GM12878 (cell line): ENCODE results near the gene ZNF276. TPM values are rescaled to one million over a fixed set of nuclear protein-coding genes. Genes with fewer than 3 reads are reported as not detected.

Experiments
- ATAC-seq: fragments of 200-7000 bp; cut with Tn5 transposase; 3 replicates; pipeline ENCODE4 v1.9.1; 2020; ENCODE audit warnings: mild to moderate bottlenecking, moderate library complexity
- BruUV-seq: library from RNA; stranded (reverse); fragments of 400-500 nt; replicated peaks from 2 replicates; lab custom pipeline; 2021; lab: Mats Ljungman, UMichigan
- CTCF ChIA-PET: fragments of 300-600 bp; sonication (Branson Sonifier 250); formaldehyde crosslinking; extraction: SDS; loops from one replicate; lab custom pipeline; 2021; ENCODE audit warnings: inconsistent platforms; lab: Yijun Ruan, JAX
- POLR2A ChIA-PET: fragments of 350-600 bp; formaldehyde crosslinking; extraction: SDS; loops from one replicate; lab custom pipeline; 2021; ENCODE audit warnings: inconsistent platforms; lab: Charles Lee
- RAD21 ChIA-PET: fragments of 300-600 bp; sonication (Branson Sonifier 250); formaldehyde crosslinking; loops from one replicate; lab custom pipeline; 2023; ENCODE audit warnings: antibody characterized with exemption; ENCODE audit not compliant: unreplicated experiment; lab: Charles Lee
- SMC1A ChIA-PET: fragments of 300-600 bp; sonication (Branson Sonifier 250); formaldehyde crosslinking; loops from one replicate; lab custom pipeline; 2023; ENCODE audit not compliant: unreplicated experiment, uncharacterized antibody; lab: Charles Lee
- DNase-seq: peaks from one replicate; pipeline ENCODE4 v3.0.0-alpha.2; 2011; ENCODE audit warnings: low read depth, low spot score
- FAIRE-seq: peaks from 3 replicates; lab custom pipeline; 2011; peaks lifted over from hg19 to GRCh38; lab: Jason Lieb, UNC
- H2AFZ ChIP-seq: 2 replicates; pipeline ENCODE4 v1.6.0; 2011; ENCODE audit warnings: low read depth, low read length, control low read depth; ENCODE audit not compliant: control insufficient read depth
- H3K27ac ChIP-seq: 2 replicates; pipeline ENCODE4 v1.5.1; 2011; ENCODE audit warnings: control low read depth; ENCODE audit not compliant: control insufficient read depth, insufficient read depth
- H3K27me3 ChIP-seq, 2 experiments: replicated peaks in 1 of 2; 2 replicates each; pipeline versions ENCODE4 v1.6.0 to v1.6.1; 2011; ENCODE audit warnings: low read length in 1 of 2; ENCODE audit not compliant: control insufficient read depth in 2 of 2, insufficient read depth in 2 of 2
- H3K36me3 ChIP-seq, 2 experiments: 2 replicates each; pipeline ENCODE4 v1.5.1; 2011; ENCODE audit warnings: low read length in 1 of 2; ENCODE audit not compliant: control insufficient read depth in 2 of 2, insufficient read depth in 2 of 2
- H3K4me1 ChIP-seq: 2 replicates; pipeline ENCODE4 v1.6.1; 2011; ENCODE audit warnings: mild to moderate bottlenecking, low read length, moderate library complexity, mixed read lengths; ENCODE audit not compliant: control insufficient read depth, insufficient read depth
- H3K4me2 ChIP-seq: 2 replicates; pipeline ENCODE4 v1.6.0; 2011; ENCODE audit warnings: control low read depth; ENCODE audit not compliant: control insufficient read depth, insufficient read depth
- H3K4me3 ChIP-seq: fragments of 200-600 bp; sonication (generic); 2 replicates; pipeline ENCODE4 v1.5.1; 2016
- H3K79me2 ChIP-seq: 2 replicates; pipeline ENCODE4 v1.6.0; 2011; ENCODE audit warnings: low read length; ENCODE audit not compliant: control insufficient read depth, insufficient read depth
- H3K9ac ChIP-seq: 2 replicates; pipeline ENCODE4 v1.8.0; 2011; ENCODE audit warnings: low read length, control low read depth, mixed read lengths; ENCODE audit not compliant: control insufficient read depth, insufficient read depth
- H3K9me3 ChIP-seq: replicated peaks from 3 replicates; pipeline ENCODE4 v1.5.1; 2011; ENCODE audit warnings: mild to moderate bottlenecking, low read length; ENCODE audit not compliant: control insufficient read depth, insufficient read depth
- H4K20me1 ChIP-seq: 2 replicates; pipeline ENCODE4 v1.6.0; 2011; ENCODE audit not compliant: control insufficient read depth, insufficient read depth
- CBX3 ChIP-seq: fragments of 200-600 bp; sonication (generic); IDR thresholded peaks from 2 replicates; pipeline ENCODE4 v1.6.1; 2016; ENCODE audit warnings: low read depth, borderline replicate concordance
- CHD2 ChIP-seq: IDR thresholded peaks from 2 replicates; pipeline ENCODE4 v1.6.1; 2011; ENCODE audit warnings: low read depth, low read length, improper control_type of control experiment, borderline replicate concordance
- CHD4 ChIP-seq: fragments of 200-600 bp; sonication (generic); IDR thresholded peaks from 2 replicates; pipeline ENCODE4 v1.6.1; 2016; ENCODE audit warnings: mild to moderate bottlenecking
- CREB1 ChIP-seq: IDR thresholded peaks from 2 replicates; pipeline ENCODE4 v1.6.1; 2012; ENCODE audit warnings: low read depth, mild to moderate bottlenecking, inconsistent platforms
- DPF2 ChIP-seq: fragments of 450-650 bp; IDR thresholded peaks from 2 replicates; pipeline ENCODE4 v1.6.1; 2017; ENCODE audit warnings: mild to moderate bottlenecking
- ESRRA ChIP-seq: IDR thresholded peaks from 2 replicates; pipeline ENCODE4 v1.6.1; 2012; ENCODE audit warnings: mild to moderate bottlenecking, low read length, improper control_type of control experiment
- FOS ChIP-seq: IDR thresholded peaks from 3 replicates; pipeline ENCODE4 v1.6.1; 2011; ENCODE audit warnings: borderline replicate concordance; ENCODE audit not compliant: insufficient read length; ENCODE audit errors: extremely low read depth
- GATAD2B ChIP-seq: fragments of 450-650 bp; conservative IDR thresholded peaks from 2 replicates; pipeline ENCODE4 v1.6.1; 2017; ENCODE audit warnings: low read depth, mild to moderate bottlenecking, moderate library complexity
- KLF5 ChIP-seq: fragments of 450-650 bp; IDR thresholded peaks from 2 replicates; pipeline ENCODE4 v1.6.1; 2014; ENCODE audit warnings: mild to moderate bottlenecking; ENCODE audit not compliant: partially characterized antibody
- MXI1 ChIP-seq: fragments of 150-350 bp; IDR thresholded peaks from 2 replicates; pipeline ENCODE4 v1.6.1; 2011; ENCODE audit warnings: low read depth, mild to moderate bottlenecking, inconsistent platforms, low read length, improper control_type of control experiment
- NKRF ChIP-seq: fragments of 450-650 bp; conservative IDR thresholded peaks from 2 replicates; pipeline ENCODE4 v1.6.1; 2017; ENCODE audit warnings: mild to moderate bottlenecking, moderate library complexity
- POLR2A ChIP-seq: IDR thresholded peaks from 2 replicates; pipeline ENCODE4 v1.6.1; 2011; ENCODE audit warnings: low read depth, mild to moderate bottlenecking, low read length
- PRDM15 ChIP-seq: fragments of 450-650 bp; formaldehyde crosslinking; IDR thresholded peaks from 2 replicates; pipeline ENCODE4 v1.4.0; 2020; ENCODE audit warnings: mild to moderate bottlenecking, moderate library complexity
- RB1 ChIP-seq: fragments of 450-650 bp; formaldehyde crosslinking; IDR thresholded peaks from 2 replicates; pipeline ENCODE4 v1.6.1; 2017; ENCODE audit warnings: mild to moderate bottlenecking, borderline replicate concordance
- RELA ChIP-seq: fragments of 450-650 bp; IDR thresholded peaks from 2 replicates; pipeline ENCODE4 v1.8.0; 2014; ENCODE audit warnings: borderline replicate concordance; ENCODE audit not compliant: partially characterized antibody
- TARDBP ChIP-seq: IDR thresholded peaks from 2 replicates; pipeline ENCODE4 v1.6.1; 2016; ENCODE audit warnings: borderline replicate concordance
- TCF7 ChIP-seq: IDR thresholded peaks from 2 replicates; pipeline ENCODE4 v1.6.1; 2014; ENCODE audit warnings: antibody characterized with exemption, borderline replicate concordance
- ZBED1 ChIP-seq: IDR thresholded peaks from 2 replicates; pipeline ENCODE4 v1.6.1; 2016; ENCODE audit warnings: borderline replicate concordance
- WGBS: methylation state at CpG from one replicate; pipeline ENCODE4 v1.1.6; 2016; ENCODE audit warnings: low lambda C conversion rate; ENCODE audit not compliant: insufficient replicate concordance, insufficient coverage; ENCODE audit errors: missing lambda C conversion rate; 5-methylcytosine and 5-hydroxymethylcytosine counted together
- in situ Hi-C: fragments of 300-500 bp; cut with MboI; formaldehyde crosslinking; loops from 9 replicates; pipeline ENCODE4 v1.14.3; 2018; ENCODE audit warnings: mixed read lengths
- intact Hi-C: fragments of 100-400 bp; cut with micrococcal nuclease; formaldehyde crosslinking; loops from one replicate; pipeline ENCODE4 v1.14.2; 2022; ENCODE audit not compliant: unreplicated experiment
- polyA plus RNA-seq, 11 experiments: library from polyadenylated mRNA; depleted of rRNA in 4 of 11; unstranded in 6 of 11; stranded (reverse) in 5 of 11; fragments of >200 nt; fragmentation: Nextera tagmentation in 4 of 11; fragmentation: Illumina TruSeq in 1 of 11; extraction: Ambion mirVana in 4 of 11; extraction: Trizol in 1 of 11; gene quantifications; 1 replicate in 1 of 11; 2 replicates in 10 of 11; pipeline versions ENCODE4 v1.2.1 to v1.2.3, GENCODE V29; 2011 to 2016; ENCODE audit warnings: inconsistent platforms in 2 of 11, missing spikeins in 2 of 11, low read depth in 1 of 11
- total RNA-seq, 4 experiments: library from RNA; depleted of rRNA in 3 of 4; stranded (reverse); fragments of >200 nt in 3 of 4; fragmentation: Illumina TruSeq in 1 of 4; extraction: Trizol in 1 of 4; gene quantifications; 2 replicates each; pipeline versions ENCODE4 v1.2.1 to v1.2.3, GENCODE V29; 2013 to 2021

The ZNF276 gene
- total and polyA plus RNA-seq, 10 of the 15 experiments (the other 5 are each of a cell fraction or from before 2014, with no cell fraction given), result 0.27 to 22.7 (median 8.7) TPM

GRCh38 chr16:89704281-89704680, 17.1 kb upstream of the ZNF276 start (continued):
- TF ChIP-seq CREB1 (no peak), CBX3 (no peak), POLR2A (no peak), FOS (no peak), KLF5 (no peak), CHD2 (no peak), GATAD2B (no peak), TARDBP (no peak), DPF2 (no peak), MXI1 (no peak), TCF7 (no peak), NKRF (no peak)

- ChIA-PET CTCF (interaction anchor here (1.0 to 5.4 kb wide), 7 partner anchors 15 to 377 kb away, joined by 3 to 119 read pairs (median 12); partner anchors contain the start of gene VPS9D1), RAD21 (interaction anchor here (1.2 to 3.3 kb wide), 5 partner anchors 15 to 133 kb away, joined by 3 to 33 read pairs (median 4); partner anchors contain the start of gene VPS9D1), SMC1A (interaction anchor here (1.4 to 4.7 kb wide), 3 partner anchors 36 to 155 kb away, joined by 3 to 44 read pairs (median 39); no protein-coding TSS in a partner anchor), POLR2A (interaction anchor here (1.8 kb wide), 1 partner anchor 156 kb away, joined by 9 read pairs; no protein-coding TSS in a partner anchor)
- intact Hi-C loops, result loop anchor here (10.0 kb wide), 1 partner anchor 210 kb away; the partner anchor contains the start of gene MC1R
- Histone ChIP-seq H3K4me1 (peaks cover 11% of the 10 kb centered on the region), H3K36me3 (no peaks in the 10 kb centered on the region), H3K9ac (no peak overlapping the region), H2AFZ (no peak overlapping the region), H3K27me3 (no peaks in the 10 kb centered on the region), H3K9me3 (no peaks in the 10 kb centered on the region), H3K4me2 (no peak overlapping the region), H4K20me1 (no peaks in the 10 kb centered on the region), H3K4me3 (no peak overlapping the region), H3K27ac (no peak overlapping the region), H3K79me2 (no peaks in the 10 kb centered on the region)
- FAIRE-seq, result no peak
- DNase-seq, result no peak
- in situ Hi-C loops, result loop anchor here (10.0 kb wide), 1 partner anchor 90 kb away; no protein-coding TSS in a partner anchor
- WGBS, result 71% methylated on average over 15 of the region's 15 CpGs
- no TSS peak for BruUV-seq
- no peak for ATAC-seq
- no peak for TF ChIP-seq RELA
- TF ChIP-seq PRDM15 (CRISPR knock-in tag), result no peak
- TF ChIP-seq ESRRA, result no peak
- TF ChIP-seq ZBED1, result no peak
- no peak for TF ChIP-seq RB1
- TF ChIP-seq CHD4, result no peak
Observed at GRCh38 chr16:89705006-89705405, 16.3 kb upstream of the ZNF276 start.
